ENCODE measurements around the gene MUCL1. TPM values are rescaled to one million over a fixed set of nuclear protein-coding genes. Genes with fewer than 3 reads are reported as not detected.

Gene MUCL1
- total and polyA plus RNA-seq, 9 donors = 0.58 to 1.1 (median 0.78) TPM; not detected in 5

GRCh38 chr12:54865683-54866324 is 11.5 kb downstream of the MUCL1 start:
- intact Hi-C loops (cut with DNase I) = no loop called here
- WGBS, 3 donors = 86 to 89% (median 88%) methylated on average over 4 of the region's 4 CpGs

GRCh38 chr12:54868690-54869089 is 14.4 kb downstream of the MUCL1 start:
- Histone ChIP-seq H3K27ac (no peak overlapping the region), H3K9me3 (no peaks in the 10 kb centered on the region), H3K4me3 (no peak overlapping the region), H3K4me1 (ENCODE audit: insufficient read depth) (no peaks in the 10 kb centered on the region), H3K27me3 (no peaks in the 10 kb centered on the region), H3K36me3 (no peaks in the 10 kb centered on the region)
- 55 to 70% (median 60%) methylated on average over 2 of the region's 2 CpGs for WGBS, 3 donors
- DNase-seq = no peak
- intact Hi-C loops (cut with DNase I) = no loop called here
- no peak for TF ChIP-seq EP300 (IDR thresholded peaks at IDR 0.05)
- TF ChIP-seq POLR2A (IDR thresholded peaks at IDR 0.05) = no peak
- no peak for TF ChIP-seq CTCF (IDR thresholded peaks at IDR 0.05)

More at GRCh38 chr12:54865683-54866324, 11.5 kb downstream of the MUCL1 start:
- H3K27me3 ChIP-seq = no peaks in the 10 kb centered on the region
- H3K9me3 ChIP-seq = no peaks in the 10 kb centered on the region
- H3K4me3 ChIP-seq = no peak overlapping the region
- TF ChIP-seq CTCF (IDR thresholded peaks at IDR 0.05) (no peak), EP300 (IDR thresholded peaks at IDR 0.05) (no peak), POLR2A (IDR thresholded peaks at IDR 0.05) (no peak)
- H3K27ac ChIP-seq = no peak overlapping the region
- H3K36me3 ChIP-seq = no peaks in the 10 kb centered on the region
- no peaks in the 10 kb centered on the region for H3K4me1 ChIP-seq (ENCODE audit: insufficient read depth)
- DNase-seq = no peak

- Histone ChIP-seq H3K4me3 (no peak overlapping the region), H3K36me3 (no peaks in the 10 kb centered on the region), H3K27ac (no peak overlapping the region), H3K4me1 (ENCODE audit: insufficient read depth) (no peaks in the 10 kb centered on the region), H3K9me3 (no peaks in the 10 kb centered on the region), H3K27me3 (no peaks in the 10 kb centered on the region)
- intact Hi-C loops (cut with DNase I) = no loop called here
- WGBS, 3 donors = 79 to 84% (median 81%) methylated on average over 1 of the region's 1 CpG
- TF ChIP-seq POLR2A (IDR thresholded peaks at IDR 0.05) (no peak), CTCF (IDR thresholded peaks at IDR 0.05) (no peak), EP300 (IDR thresholded peaks at IDR 0.05) (no peak)
- DNase-seq = no peak
Observed at GRCh38 chr12:54870048-54870447, 15.7 kb downstream of the MUCL1 start.

GRCh38 chr12:54870617-54871016 is 16.3 kb downstream of the MUCL1 start:
- intact Hi-C loops (cut with DNase I) = no loop called here
- WGBS, 3 donors = 86 to 90% (median 87%) methylated on average over 5 of the region's 5 CpGs
- DNase-seq = no peak
- H3K4me1 ChIP-seq (ENCODE audit: insufficient read depth) = no peaks in the 10 kb centered on the region
- H3K4me3 ChIP-seq = no peak overlapping the region
- no peaks in the 10 kb centered on the region for H3K9me3 ChIP-seq
- no peaks in the 10 kb centered on the region for H3K27me3 ChIP-seq
- no peak overlapping the region for H3K27ac ChIP-seq
- TF ChIP-seq POLR2A (IDR thresholded peaks at IDR 0.05) (no peak), CTCF (IDR thresholded peaks at IDR 0.05) (no peak), EP300 (IDR thresholded peaks at IDR 0.05) (no peak)
- H3K36me3 ChIP-seq = no peaks in the 10 kb centered on the region
